GM12878 (cell line): Measurements from ENCODE around the gene LRRC7. TPM values are rescaled to one million over a fixed set of nuclear protein-coding genes. Genes with fewer than 3 reads are reported as not detected.

Experiments used
- ATAC-seq: fragments of 200-7000 bp; cut with Tn5 transposase; 3 replicates; pipeline ENCODE4 v1.9.1; 2020; ENCODE audit warnings: mild to moderate bottlenecking, moderate library complexity
- BruUV-seq: library from RNA; stranded (reverse); fragments of 400-500 nt; replicated peaks from 2 replicates; lab custom pipeline; 2021; lab: Mats Ljungman, UMichigan
- CTCF ChIA-PET: fragments of 300-600 bp; sonication (Branson Sonifier 250); formaldehyde crosslinking; extraction: SDS; loops from one replicate; lab custom pipeline; 2021; ENCODE audit warnings: inconsistent platforms; lab: Yijun Ruan, JAX
- POLR2A ChIA-PET: fragments of 350-600 bp; formaldehyde crosslinking; extraction: SDS; loops from one replicate; lab custom pipeline; 2021; ENCODE audit warnings: inconsistent platforms; lab: Charles Lee
- RAD21 ChIA-PET: fragments of 300-600 bp; sonication (Branson Sonifier 250); formaldehyde crosslinking; loops from one replicate; lab custom pipeline; 2023; ENCODE audit warnings: antibody characterized with exemption; ENCODE audit not compliant: unreplicated experiment; lab: Charles Lee
- SMC1A ChIA-PET: fragments of 300-600 bp; sonication (Branson Sonifier 250); formaldehyde crosslinking; loops from one replicate; lab custom pipeline; 2023; ENCODE audit not compliant: unreplicated experiment, uncharacterized antibody; lab: Charles Lee
- DNase-seq: peaks from one replicate; pipeline ENCODE4 v3.0.0-alpha.2; 2011; ENCODE audit warnings: low read depth, low spot score
- FAIRE-seq: peaks from 3 replicates; lab custom pipeline; 2011; peaks lifted over from hg19 to GRCh38; lab: Jason Lieb, UNC
- H2AFZ ChIP-seq: 2 replicates; pipeline ENCODE4 v1.6.0; 2011; ENCODE audit warnings: low read depth, low read length, control low read depth; ENCODE audit not compliant: control insufficient read depth
- H3K27ac ChIP-seq: 2 replicates; pipeline ENCODE4 v1.5.1; 2011; ENCODE audit warnings: control low read depth; ENCODE audit not compliant: control insufficient read depth, insufficient read depth
- H3K27me3 ChIP-seq, 2 experiments: replicated peaks in 1 of 2; 2 replicates each; pipeline versions ENCODE4 v1.6.0 to v1.6.1; 2011; ENCODE audit warnings: low read length in 1 of 2; ENCODE audit not compliant: control insufficient read depth in 2 of 2, insufficient read depth in 2 of 2
- H3K36me3 ChIP-seq, 2 experiments: 2 replicates each; pipeline ENCODE4 v1.5.1; 2011; ENCODE audit warnings: low read length in 1 of 2; ENCODE audit not compliant: control insufficient read depth in 2 of 2, insufficient read depth in 2 of 2
- H3K4me1 ChIP-seq: 2 replicates; pipeline ENCODE4 v1.6.1; 2011; ENCODE audit warnings: mild to moderate bottlenecking, low read length, moderate library complexity, mixed read lengths; ENCODE audit not compliant: control insufficient read depth, insufficient read depth
- H3K4me2 ChIP-seq: 2 replicates; pipeline ENCODE4 v1.6.0; 2011; ENCODE audit warnings: control low read depth; ENCODE audit not compliant: control insufficient read depth, insufficient read depth
- H3K4me3 ChIP-seq: fragments of 200-600 bp; sonication (generic); 2 replicates; pipeline ENCODE4 v1.5.1; 2016
- H3K79me2 ChIP-seq: 2 replicates; pipeline ENCODE4 v1.6.0; 2011; ENCODE audit warnings: low read length; ENCODE audit not compliant: control insufficient read depth, insufficient read depth
- H3K9ac ChIP-seq: 2 replicates; pipeline ENCODE4 v1.8.0; 2011; ENCODE audit warnings: low read length, control low read depth, mixed read lengths; ENCODE audit not compliant: control insufficient read depth, insufficient read depth
- H3K9me3 ChIP-seq: replicated peaks from 3 replicates; pipeline ENCODE4 v1.5.1; 2011; ENCODE audit warnings: mild to moderate bottlenecking, low read length; ENCODE audit not compliant: control insufficient read depth, insufficient read depth
- H4K20me1 ChIP-seq: 2 replicates; pipeline ENCODE4 v1.6.0; 2011; ENCODE audit not compliant: control insufficient read depth, insufficient read depth
- BACH1 ChIP-seq: fragments of 450-650 bp; IDR thresholded peaks from 2 replicates; pipeline ENCODE4 v1.6.1; 2017; ENCODE audit warnings: mild to moderate bottlenecking, borderline replicate concordance
- CBFB ChIP-seq: IDR thresholded peaks from 2 replicates; pipeline ENCODE4 v1.6.1; 2016; ENCODE audit warnings: antibody characterized with exemption, low read depth
- IKZF1 ChIP-seq: fragments of 450-650 bp; conservative IDR thresholded peaks from 2 replicates; pipeline ENCODE4 v1.6.1; 2017; ENCODE audit warnings: antibody characterized with exemption, mild to moderate bottlenecking
- NFXL1 ChIP-seq: fragments of 450-650 bp; IDR thresholded peaks from 2 replicates; pipeline ENCODE4 v1.6.1; 2017; ENCODE audit warnings: antibody characterized with exemption, mild to moderate bottlenecking, borderline replicate concordance
- NR2C1 ChIP-seq: fragments of 450-650 bp; IDR thresholded peaks from 2 replicates; pipeline ENCODE4 v1.6.1; 2017; ENCODE audit warnings: antibody characterized with exemption, mild to moderate bottlenecking, moderate library complexity
- RCOR1 ChIP-seq: conservative IDR thresholded peaks from 2 replicates; pipeline ENCODE4 v1.6.1; 2012; ENCODE audit warnings: low read depth, low read length, improper control_type of control experiment
- SMAD5 ChIP-seq: IDR thresholded peaks from 2 replicates; pipeline ENCODE4 v1.6.1; 2016; ENCODE audit warnings: antibody characterized with exemption, low read depth
- TCF7 ChIP-seq: IDR thresholded peaks from 2 replicates; pipeline ENCODE4 v1.6.1; 2014; ENCODE audit warnings: antibody characterized with exemption, borderline replicate concordance
- WGBS: methylation state at CpG from one replicate; pipeline ENCODE4 v1.1.6; 2016; ENCODE audit warnings: low lambda C conversion rate; ENCODE audit not compliant: insufficient replicate concordance, insufficient coverage; ENCODE audit errors: missing lambda C conversion rate; 5-methylcytosine and 5-hydroxymethylcytosine counted together
- in situ Hi-C: fragments of 300-500 bp; cut with MboI; formaldehyde crosslinking; loops from 9 replicates; pipeline ENCODE4 v1.14.3; 2018; ENCODE audit warnings: mixed read lengths
- intact Hi-C: fragments of 100-400 bp; cut with micrococcal nuclease; formaldehyde crosslinking; loops from one replicate; pipeline ENCODE4 v1.14.2; 2022; ENCODE audit not compliant: unreplicated experiment
- polyA plus RNA-seq, 11 experiments: library from polyadenylated mRNA; depleted of rRNA in 4 of 11; unstranded in 6 of 11; stranded (reverse) in 5 of 11; fragments of >200 nt; fragmentation: Nextera tagmentation in 4 of 11; fragmentation: Illumina TruSeq in 1 of 11; extraction: Ambion mirVana in 4 of 11; extraction: Trizol in 1 of 11; gene quantifications; 1 replicate in 1 of 11; 2 replicates in 10 of 11; pipeline versions ENCODE4 v1.2.1 to v1.2.3, GENCODE V29; 2011 to 2016; ENCODE audit warnings: inconsistent platforms in 2 of 11, missing spikeins in 2 of 11, low read depth in 1 of 11
- total RNA-seq, 4 experiments: library from RNA; depleted of rRNA in 3 of 4; stranded (reverse); fragments of >200 nt in 3 of 4; fragmentation: Illumina TruSeq in 1 of 4; extraction: Trizol in 1 of 4; gene quantifications; 2 replicates each; pipeline versions ENCODE4 v1.2.1 to v1.2.3, GENCODE V29; 2013 to 2021
- TF ChIP-seq, protein P1 (sequence below): fragments of 450-650 bp; IDR thresholded peaks from 2 replicates; pipeline ENCODE4 v1.6.1; 2016; ENCODE audit warnings: mild to moderate bottlenecking
- TF ChIP-seq, protein P2 (sequence below): IDR thresholded peaks from 2 replicates; pipeline ENCODE4 v1.6.1; 2011; ENCODE audit warnings: low read depth, low read length, improper control_type of control experiment, borderline replicate concordance
- TF ChIP-seq, protein P3 (sequence below): fragments of 450-650 bp; IDR thresholded peaks from 2 replicates; pipeline ENCODE4 v1.6.1; 2016; ENCODE audit warnings: mild to moderate bottlenecking, moderate library complexity, borderline replicate concordance
- TF ChIP-seq, protein P4 (sequence below): fragments of 450-650 bp; formaldehyde crosslinking; IDR thresholded peaks from 2 replicates; pipeline ENCODE4 v1.4.0; 2022; ENCODE audit warnings: mild to moderate bottlenecking, moderate library complexity
- TF ChIP-seq, protein P5 (sequence below): fragments of 450-650 bp; IDR thresholded peaks from 2 replicates; pipeline ENCODE4 v1.6.1; 2014; ENCODE audit warnings: mild to moderate bottlenecking

Gene LRRC7
- total and polyA plus RNA-seq, 10 of the 15 experiments (the other 5 are each of a cell fraction or from before 2014, with no cell fraction given), result 0.05 to 1.4 (median 0.24) TPM; not detected in 5

DNA sequence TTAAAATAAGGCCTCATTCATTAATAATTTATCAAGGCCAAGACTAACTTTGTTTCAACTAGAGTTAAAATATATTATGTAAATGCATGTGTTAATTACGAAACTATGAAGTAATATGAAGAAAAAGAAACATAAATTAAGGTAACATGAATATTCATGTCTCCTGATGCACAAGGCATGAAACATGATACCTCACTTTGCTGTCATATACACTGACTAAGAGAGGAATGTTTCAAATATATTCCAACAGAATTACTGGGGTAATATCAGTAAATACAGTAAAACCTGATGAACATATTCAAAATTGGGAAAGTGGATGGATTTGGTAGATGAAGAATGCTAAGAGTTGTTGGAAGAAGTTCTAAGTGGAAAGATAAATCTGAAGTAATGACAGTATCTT lies 274.6 kb downstream of the LRRC7 start (continued):
- TF ChIP-seq, protein P1, sequence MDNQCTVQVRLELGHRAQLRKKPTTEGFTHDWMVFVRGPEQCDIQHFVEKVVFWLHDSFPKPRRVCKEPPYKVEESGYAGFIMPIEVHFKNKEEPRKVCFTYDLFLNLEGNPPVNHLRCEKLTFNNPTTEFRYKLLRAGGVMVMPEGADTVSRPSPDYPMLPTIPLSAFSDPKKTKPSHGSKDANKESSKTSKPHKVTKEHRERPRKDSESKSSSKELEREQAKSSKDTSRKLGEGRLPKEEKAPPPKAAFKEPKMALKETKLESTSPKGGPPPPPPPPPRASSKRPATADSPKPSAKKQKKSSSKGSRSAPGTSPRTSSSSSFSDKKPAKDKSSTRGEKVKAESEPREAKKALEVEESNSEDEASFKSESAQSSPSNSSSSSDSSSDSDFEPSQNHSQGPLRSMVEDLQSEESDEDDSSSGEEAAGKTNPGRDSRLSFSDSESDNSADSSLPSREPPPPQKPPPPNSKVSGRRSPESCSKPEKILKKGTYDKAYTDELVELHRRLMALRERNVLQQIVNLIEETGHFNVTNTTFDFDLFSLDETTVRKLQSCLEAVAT, result no peak
- TF ChIP-seq NR2C1, result no peak
- TF ChIP-seq, all 136 proteins: peak for 0

DNA sequence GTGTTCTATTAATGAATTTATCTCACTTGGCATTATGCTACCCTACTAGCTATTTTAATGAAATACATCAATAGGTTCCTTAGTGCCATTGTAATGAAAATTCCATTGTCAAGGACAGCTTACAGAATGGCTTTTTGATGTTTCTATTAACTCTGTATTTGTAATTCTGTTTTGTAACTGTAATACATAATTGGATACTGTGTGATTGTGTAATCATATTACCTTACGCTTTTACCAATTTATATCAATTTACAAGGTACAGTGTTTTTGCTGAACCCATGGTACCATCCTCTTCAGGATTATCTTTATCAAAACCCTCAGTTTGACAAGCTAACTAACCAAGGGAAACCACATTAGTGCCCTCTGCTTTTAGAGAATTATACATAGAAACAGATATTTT lies 277.9 kb downstream of the LRRC7 start:
- in situ Hi-C loops, result no loop called here
- Histone ChIP-seq H3K9ac (no peak overlapping the region), H2AFZ (no peak overlapping the region), H3K27me3 (no peaks in the 10 kb centered on the region), H3K4me3 (no peak overlapping the region), H3K27ac (no peak overlapping the region), H3K9me3 (no peaks in the 10 kb centered on the region), H3K79me2 (no peaks in the 10 kb centered on the region), H3K4me1 (no peaks in the 10 kb centered on the region), H4K20me1 (no peaks in the 10 kb centered on the region), H3K4me2 (no peak overlapping the region), H3K36me3 (no peaks in the 10 kb centered on the region)
- WGBS, result 74% methylated on average over 1 of the region's 1 CpG
- ChIA-PET RAD21 (no interaction called here), POLR2A (no interaction called here), SMC1A (no interaction called here), CTCF (no interaction called here)
- ATAC-seq (no peak), FAIRE-seq (no peak), DNase-seq (no peak)
- no TSS peak for BruUV-seq
- intact Hi-C loops, result no loop called here
- TF ChIP-seq TCF7, result no peak
- TF ChIP-seq RCOR1, result no peak
- TF ChIP-seq CBFB, result no peak
- TF ChIP-seq SMAD5, result no peak
- TF ChIP-seq, protein P2, sequence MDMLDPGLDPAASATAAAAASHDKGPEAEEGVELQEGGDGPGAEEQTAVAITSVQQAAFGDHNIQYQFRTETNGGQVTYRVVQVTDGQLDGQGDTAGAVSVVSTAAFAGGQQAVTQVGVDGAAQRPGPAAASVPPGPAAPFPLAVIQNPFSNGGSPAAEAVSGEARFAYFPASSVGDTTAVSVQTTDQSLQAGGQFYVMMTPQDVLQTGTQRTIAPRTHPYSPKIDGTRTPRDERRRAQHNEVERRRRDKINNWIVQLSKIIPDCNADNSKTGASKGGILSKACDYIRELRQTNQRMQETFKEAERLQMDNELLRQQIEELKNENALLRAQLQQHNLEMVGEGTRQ, result no peak
- no peak for TF ChIP-seq NFXL1
- TF ChIP-seq, protein P3, sequence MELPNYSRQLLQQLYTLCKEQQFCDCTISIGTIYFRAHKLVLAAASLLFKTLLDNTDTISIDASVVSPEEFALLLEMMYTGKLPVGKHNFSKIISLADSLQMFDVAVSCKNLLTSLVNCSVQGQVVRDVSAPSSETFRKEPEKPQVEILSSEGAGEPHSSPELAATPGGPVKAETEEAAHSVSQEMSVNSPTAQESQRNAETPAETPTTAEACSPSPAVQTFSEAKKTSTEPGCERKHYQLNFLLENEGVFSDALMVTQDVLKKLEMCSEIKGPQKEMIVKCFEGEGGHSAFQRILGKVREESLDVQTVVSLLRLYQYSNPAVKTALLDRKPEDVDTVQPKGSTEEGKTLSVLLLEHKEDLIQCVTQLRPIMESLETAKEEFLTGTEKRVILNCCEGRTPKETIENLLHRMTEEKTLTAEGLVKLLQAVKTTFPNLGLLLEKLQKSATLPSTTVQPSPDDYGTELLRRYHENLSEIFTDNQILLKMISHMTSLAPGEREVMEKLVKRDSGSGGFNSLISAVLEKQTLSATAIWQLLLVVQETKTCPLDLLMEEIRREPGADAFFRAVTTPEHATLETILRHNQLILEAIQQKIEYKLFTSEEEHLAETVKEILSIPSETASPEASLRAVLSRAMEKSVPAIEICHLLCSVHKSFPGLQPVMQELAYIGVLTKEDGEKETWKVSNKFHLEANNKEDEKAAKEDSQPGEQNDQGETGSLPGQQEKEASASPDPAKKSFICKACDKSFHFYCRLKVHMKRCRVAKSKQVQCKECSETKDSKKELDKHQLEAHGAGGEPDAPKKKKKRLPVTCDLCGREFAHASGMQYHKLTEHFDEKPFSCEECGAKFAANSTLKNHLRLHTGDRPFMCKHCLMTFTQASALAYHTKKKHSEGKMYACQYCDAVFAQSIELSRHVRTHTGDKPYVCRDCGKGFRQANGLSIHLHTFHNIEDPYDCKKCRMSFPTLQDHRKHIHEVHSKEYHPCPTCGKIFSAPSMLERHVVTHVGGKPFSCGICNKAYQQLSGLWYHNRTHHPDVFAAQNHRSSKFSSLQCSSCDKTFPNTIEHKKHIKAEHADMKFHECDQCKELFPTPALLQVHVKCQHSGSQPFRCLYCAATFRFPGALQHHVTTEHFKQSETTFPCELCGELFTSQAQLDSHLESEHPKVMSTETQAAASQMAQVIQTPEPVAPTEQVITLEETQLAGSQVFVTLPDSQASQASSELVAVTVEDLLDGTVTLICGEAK, result no peak
- TF ChIP-seq, protein P4, sequence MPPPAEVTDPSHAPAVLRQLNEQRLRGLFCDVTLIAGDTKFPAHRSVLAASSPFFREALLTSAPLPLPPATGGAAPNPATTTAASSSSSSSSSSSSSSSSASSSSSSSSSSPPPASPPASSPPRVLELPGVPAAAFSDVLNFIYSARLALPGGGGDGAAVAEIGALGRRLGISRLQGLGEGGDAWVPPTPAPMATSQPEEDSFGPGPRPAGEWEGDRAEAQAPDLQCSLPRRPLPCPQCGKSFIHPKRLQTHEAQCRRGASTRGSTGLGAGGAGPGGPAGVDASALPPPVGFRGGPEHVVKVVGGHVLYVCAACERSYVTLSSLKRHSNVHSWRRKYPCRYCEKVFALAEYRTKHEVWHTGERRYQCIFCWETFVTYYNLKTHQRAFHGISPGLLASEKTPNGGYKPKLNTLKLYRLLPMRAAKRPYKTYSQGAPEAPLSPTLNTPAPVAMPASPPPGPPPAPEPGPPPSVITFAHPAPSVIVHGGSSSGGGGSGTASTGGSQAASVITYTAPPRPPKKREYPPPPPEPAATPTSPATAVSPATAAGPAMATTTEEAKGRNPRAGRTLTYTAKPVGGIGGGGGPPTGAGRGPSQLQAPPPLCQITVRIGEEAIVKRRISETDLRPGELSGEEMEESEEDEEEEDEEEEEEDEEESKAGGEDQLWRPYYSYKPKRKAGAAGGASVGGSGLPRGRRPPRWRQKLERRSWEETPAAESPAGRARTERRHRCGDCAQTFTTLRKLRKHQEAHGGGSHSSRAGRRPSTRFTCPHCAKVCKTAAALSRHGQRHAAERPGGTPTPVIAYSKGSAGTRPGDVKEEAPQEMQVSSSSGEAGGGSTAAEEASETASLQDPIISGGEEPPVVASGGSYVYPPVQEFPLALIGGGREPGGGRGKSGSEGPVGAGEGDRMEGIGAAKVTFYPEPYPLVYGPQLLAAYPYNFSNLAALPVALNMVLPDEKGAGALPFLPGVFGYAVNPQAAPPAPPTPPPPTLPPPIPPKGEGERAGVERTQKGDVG (CRISPR knock-in tag), result no peak
- TF ChIP-seq BACH1, result no peak
- TF ChIP-seq, protein P5, sequence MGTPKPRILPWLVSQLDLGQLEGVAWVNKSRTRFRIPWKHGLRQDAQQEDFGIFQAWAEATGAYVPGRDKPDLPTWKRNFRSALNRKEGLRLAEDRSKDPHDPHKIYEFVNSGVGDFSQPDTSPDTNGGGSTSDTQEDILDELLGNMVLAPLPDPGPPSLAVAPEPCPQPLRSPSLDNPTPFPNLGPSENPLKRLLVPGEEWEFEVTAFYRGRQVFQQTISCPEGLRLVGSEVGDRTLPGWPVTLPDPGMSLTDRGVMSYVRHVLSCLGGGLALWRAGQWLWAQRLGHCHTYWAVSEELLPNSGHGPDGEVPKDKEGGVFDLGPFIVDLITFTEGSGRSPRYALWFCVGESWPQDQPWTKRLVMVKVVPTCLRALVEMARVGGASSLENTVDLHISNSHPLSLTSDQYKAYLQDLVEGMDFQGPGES, result no peak
- no peak for TF ChIP-seq IKZF1
